Measurements from ENCODE around the gene GATA2. TPM values are rescaled to one million over a fixed set of nuclear protein-coding genes. Genes with fewer than 3 reads are reported as not detected.

Gene GATA2
- total RNA-seq, 2 donors from 2014 or later: 2.9 to 4.1 TPM

DNA sequence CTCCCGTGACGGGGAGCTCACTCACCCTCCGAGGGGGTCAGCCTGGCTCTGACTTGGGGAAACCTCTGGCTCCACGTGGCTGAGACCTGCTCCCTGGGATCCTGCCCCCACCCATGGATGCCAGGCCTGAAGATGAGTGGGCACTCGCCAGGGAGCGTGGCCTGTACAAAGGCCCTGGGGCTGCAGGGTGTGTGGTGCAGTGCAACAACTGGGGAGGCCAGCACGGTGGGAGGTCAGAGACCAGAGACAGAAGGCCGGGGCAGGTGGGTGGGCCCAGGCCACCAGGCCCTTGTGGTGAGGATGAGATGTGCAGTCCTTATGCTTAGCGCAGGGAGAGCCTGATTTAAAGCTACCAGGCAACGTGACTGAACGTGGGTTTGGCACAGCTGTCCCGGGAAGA lies 31.3 kb downstream of the GATA2 start:
- Mint-ChIP-seq H3K4me3 (no peak overlapping the region), H3K9me3 (no peaks in the 10 kb centered on the region), H3K27ac (no peak overlapping the region), H3K36me3 (ENCODE audit: insufficient read depth in 2 of 2) (no peaks in the 10 kb centered on the region), H3K4me1 (ENCODE audit: low read depth) (peaks cover 1% of the 10 kb centered on the region), H3K27me3 (ENCODE audit: low read depth) (peaks cover 15% of the 10 kb centered on the region)
- no peak for DNase-seq
- ATAC-seq (replicated peaks in 1 of 2): no peak

DNA sequence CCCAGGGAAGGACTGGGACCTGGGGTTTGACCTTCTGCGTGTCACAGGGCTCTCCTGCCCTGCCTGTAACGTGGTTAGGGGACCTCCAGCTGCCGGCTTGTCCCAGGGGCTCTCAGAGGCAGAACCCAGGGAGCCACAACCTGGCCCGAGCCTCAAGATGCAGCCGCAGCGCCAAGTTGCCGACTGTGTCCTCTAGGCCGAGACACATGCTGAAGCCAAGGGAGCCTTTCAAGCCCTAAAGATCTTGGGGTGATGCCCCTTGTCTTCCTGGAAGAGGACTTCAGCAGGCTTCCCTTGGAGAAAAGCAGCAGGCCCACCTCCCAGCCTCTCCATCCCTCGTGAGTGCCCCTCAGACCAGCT lies 33.6 kb downstream of the GATA2 start:
- no peaks in the 10 kb centered on the region for H3K9me3 Mint-ChIP-seq
- no peak for ATAC-seq (replicated peaks in 1 of 2)
- no peaks in the 10 kb centered on the region for H3K4me1 Mint-ChIP-seq (ENCODE audit: low read depth)
- H3K27me3 Mint-ChIP-seq (ENCODE audit: low read depth): peaks cover 18% of the 10 kb centered on the region
- DNase-seq: no peak
- no peaks in the 10 kb centered on the region for H3K36me3 Mint-ChIP-seq (ENCODE audit: insufficient read depth in 2 of 2)
- no peak overlapping the region for H3K27ac Mint-ChIP-seq
- H3K4me3 Mint-ChIP-seq: no peak overlapping the region

DNA sequence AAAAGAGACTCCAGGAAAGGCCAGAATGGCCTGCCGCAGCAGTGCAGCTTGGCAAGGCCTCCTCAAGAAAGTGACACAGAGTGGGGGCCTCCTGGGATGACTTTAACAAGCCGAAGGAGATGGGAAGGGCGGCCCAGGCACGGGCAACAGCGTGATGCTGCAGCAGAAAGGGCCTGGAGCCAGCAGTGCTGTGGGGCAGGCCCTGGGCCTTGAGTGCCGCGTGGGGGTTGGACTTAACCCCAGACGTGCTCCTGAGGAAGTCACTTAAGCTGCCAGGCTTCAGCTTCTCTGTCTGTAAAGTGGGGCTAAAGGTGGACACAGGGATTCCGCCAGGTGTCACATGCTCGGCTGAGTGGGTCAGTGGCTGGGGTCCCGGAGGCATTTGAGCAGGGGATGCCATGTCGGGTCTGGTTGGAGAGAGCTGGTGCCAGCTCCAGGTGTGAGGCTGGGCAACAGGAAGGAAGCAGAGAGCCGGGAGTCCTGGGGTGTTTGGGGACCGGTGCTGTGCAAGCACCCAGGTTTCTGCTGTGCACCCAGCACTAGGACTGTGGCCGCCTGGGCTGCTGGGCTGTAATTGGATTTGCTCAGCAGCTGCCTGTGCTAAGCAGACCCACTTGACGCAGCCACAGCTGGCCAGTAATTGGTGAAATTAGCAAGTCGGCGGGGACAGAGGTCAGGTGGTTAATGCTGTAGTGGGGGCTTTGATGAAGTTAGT lies 34.1 kb downstream of the GATA2 start:
- ATAC-seq (replicated peaks in 1 of 2) (no peak), DNase-seq (no peak)
- no peaks in the 10 kb centered on the region for H3K9me3 Mint-ChIP-seq
- peaks cover 24% of the 10 kb centered on the region for H3K27me3 Mint-ChIP-seq (ENCODE audit: low read depth)
- no peaks in the 10 kb centered on the region for H3K4me1 Mint-ChIP-seq (ENCODE audit: low read depth)
- no peak overlapping the region for H3K27ac Mint-ChIP-seq
- no peaks in the 10 kb centered on the region for H3K36me3 Mint-ChIP-seq (ENCODE audit: insufficient read depth in 2 of 2)
- H3K4me3 Mint-ChIP-seq: no peak overlapping the region

DNA sequence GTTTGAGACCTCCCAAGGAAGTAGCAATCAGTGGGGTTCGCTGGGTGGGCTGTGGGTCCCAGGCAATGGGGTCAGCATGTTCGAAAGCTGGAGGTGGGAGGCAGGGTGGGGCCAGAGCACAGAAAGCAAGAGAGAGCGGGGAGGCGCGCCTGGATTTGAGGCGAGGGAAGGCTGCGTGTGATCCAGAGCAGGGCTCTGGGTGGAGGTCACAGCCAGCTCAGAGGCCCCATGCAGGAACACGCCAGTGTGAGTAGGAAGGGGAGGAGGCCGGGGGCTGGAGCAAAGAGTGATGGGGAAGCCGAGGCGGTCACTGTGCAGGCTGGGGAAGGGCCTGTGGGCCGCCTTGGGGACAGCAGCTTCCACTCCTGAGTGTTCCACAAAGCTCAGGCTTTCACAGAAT lies 35.1 kb downstream of the GATA2 start:
- Mint-ChIP-seq H3K36me3 (ENCODE audit: insufficient read depth in 2 of 2) (no peaks in the 10 kb centered on the region), H3K4me3 (no peak overlapping the region), H3K4me1 (ENCODE audit: low read depth) (no peaks in the 10 kb centered on the region), H3K27me3 (ENCODE audit: low read depth) (peaks cover 27% of the 10 kb centered on the region), H3K27ac (no peak overlapping the region), H3K9me3 (no peaks in the 10 kb centered on the region)
- no peak for DNase-seq
- ATAC-seq (replicated peaks in 1 of 2): no peak

DNA sequence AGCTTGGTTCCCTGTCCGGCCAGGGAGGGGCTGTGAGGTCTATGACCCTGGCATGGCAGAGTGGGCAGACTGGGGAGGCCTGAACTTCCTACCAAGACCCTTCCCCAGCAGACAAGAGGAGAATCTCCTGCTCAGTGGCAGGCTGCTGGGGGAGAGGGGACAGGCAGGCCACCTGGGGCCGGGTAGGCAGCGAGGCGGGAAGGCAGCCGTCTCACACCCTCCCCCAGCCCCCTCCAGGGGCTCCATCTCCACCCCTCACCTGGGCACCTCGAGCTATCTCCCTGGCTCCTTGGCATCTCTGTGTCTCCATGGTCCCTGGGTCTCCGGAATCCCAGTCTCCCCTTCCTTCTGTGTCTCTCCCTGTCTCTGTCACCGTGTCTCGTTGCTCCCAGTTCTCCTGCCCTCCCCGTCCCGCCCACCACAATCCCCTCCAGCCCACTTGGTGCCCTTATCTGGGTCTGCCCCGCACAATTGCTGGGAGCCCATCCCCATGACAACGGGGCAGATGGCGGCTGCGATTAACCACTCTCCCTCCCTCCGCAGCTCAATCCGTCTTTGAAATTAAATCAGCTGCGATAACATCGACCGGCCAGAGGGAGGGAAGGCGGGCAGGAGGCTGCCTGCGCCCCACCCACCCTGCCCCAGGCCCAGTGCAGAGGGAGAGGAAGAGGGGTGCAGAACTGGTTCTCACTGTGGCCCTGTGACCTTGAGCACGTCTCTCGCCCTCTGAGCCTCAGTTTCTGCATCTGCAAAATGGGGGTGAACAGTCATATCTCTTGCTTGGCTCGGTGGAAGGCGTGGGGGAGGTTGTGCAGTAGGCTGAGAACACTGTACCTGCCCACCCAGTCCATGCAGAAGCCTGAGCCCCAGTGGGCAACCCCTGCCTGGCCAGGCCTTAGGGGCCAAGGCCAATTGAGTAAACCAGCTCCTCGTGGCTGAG lies 36.0 kb downstream of the GATA2 start:
- Mint-ChIP-seq H3K27ac (no peak overlapping the region), H3K36me3 (ENCODE audit: insufficient read depth in 2 of 2) (no peaks in the 10 kb centered on the region), H3K4me3 (no peak overlapping the region), H3K4me1 (ENCODE audit: low read depth) (no peaks in the 10 kb centered on the region), H3K9me3 (no peaks in the 10 kb centered on the region), H3K27me3 (ENCODE audit: low read depth) (peaks cover 27% of the 10 kb centered on the region)
- no peak for ATAC-seq (replicated peaks in 1 of 2)
- DNase-seq: no peak

DNA sequence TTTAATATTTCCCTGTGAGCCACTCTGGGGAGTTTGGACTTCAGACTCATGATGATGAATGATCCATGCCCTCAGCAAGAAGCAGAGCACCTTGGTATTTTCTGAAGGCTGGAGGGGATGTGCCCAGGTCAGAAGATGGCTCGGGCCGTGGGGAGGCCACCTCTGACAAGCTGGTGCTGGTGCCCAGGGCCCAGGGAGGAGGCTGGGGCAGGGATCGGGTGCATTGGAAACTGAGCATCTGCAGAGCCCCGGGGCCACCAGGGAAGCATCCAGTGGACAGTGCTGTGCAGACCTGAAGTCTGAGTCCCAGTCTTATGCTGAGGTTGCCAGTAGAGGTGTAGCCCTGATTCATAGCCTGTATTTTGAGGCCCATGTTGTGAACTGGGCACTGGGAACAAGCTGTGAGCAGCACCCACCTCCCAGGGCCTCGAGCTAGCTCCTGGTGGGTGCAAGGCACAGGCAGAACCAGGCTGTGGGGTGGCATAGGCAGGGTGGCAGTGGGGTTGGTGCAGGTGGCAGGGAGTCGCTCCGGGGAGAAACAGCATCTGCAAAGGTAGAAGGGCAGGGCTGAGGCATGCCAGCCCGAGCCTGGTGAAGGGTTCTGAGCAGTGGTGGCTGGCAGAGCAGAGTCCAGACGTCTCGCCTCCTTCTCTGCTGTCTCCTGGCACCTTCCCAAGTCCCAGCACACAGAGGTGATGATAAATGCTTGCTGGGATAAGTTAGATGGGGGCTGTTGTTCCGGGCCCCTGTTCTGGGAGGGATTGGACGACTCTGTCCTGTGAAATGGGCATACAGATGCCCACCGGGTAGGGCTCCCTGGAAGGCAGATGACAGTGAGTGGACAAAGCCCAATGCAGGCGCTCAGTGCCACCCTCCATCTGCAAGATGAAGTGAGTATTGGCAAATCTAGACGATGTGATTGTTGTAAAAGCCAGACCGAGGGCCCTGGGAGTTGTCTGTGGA lies 36.9 kb downstream of the GATA2 start:
- peaks cover 2 to 5% of the 10 kb centered on the region in 2 donors for H3K36me3 Mint-ChIP-seq (ENCODE audit: insufficient read depth in 2 of 2)
- peaks cover 1% of the 10 kb centered on the region for H3K4me1 Mint-ChIP-seq (ENCODE audit: low read depth)
- peaks cover 2 to 3% of the 10 kb centered on the region in 2 donors for H3K9me3 Mint-ChIP-seq
- H3K27ac Mint-ChIP-seq: no peak overlapping the region
- no peak overlapping the region for H3K4me3 Mint-ChIP-seq
- DNase-seq (no peak), ATAC-seq (replicated peaks in 1 of 2) (peak in 1 of 2 donors; percentile 21)
- peaks cover 31% of the 10 kb centered on the region for H3K27me3 Mint-ChIP-seq (ENCODE audit: low read depth)

DNA sequence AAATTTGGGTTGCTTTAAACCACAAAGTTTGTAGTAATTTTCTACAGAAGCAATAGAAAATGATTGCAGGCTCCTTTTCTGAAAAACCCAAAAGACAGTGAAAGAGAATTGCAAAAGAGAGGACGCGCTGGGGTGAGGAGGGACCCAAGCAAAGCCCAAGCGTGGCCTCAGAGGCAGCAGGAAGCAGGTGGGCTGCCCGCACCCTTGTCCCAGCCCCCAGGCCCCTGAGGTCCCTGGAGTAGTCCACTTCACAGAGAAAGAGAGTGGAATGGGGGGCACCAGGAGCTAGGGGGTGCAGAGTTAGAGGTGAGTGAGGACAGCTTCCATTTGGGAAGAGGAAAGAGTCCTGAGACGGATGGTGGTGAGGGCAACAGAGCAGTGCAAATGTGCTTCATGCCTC lies 37.9 kb downstream of the GATA2 start:
- Mint-ChIP-seq H3K4me3 (no peak overlapping the region), H3K36me3 (ENCODE audit: insufficient read depth in 2 of 2) (peaks cover 7 to 11% of the 10 kb centered on the region in 2 donors), H3K4me1 (ENCODE audit: low read depth) (peaks cover 11% of the 10 kb centered on the region), H3K27me3 (ENCODE audit: low read depth) (peaks cover 31% of the 10 kb centered on the region), H3K9me3 (peaks cover 6 to 11% of the 10 kb centered on the region in 2 donors), H3K27ac (no peak overlapping the region)
- ATAC-seq (replicated peaks in 1 of 2): no peak
- no peak for DNase-seq

DNA sequence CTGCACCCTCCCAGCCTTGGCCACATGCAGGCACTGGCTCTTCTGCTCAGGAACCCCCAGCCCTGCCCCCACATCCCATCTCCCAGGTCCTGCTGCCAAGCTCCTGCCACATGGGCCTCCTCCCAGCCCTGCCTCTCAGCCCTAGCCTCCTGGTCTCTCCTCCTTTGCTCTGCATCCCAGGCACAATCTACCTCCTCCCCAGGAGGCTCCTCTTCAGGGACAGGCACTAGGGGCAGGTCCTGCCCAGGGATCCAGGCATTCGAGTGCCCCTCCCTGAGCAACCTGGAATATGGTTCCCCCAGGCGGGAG lies 38.7 kb downstream of the GATA2 start:
- peaks cover 9 to 11% of the 10 kb centered on the region in 2 donors for H3K36me3 Mint-ChIP-seq (ENCODE audit: insufficient read depth in 2 of 2)
- ATAC-seq (replicated peaks in 1 of 2): no peak
- H3K27ac Mint-ChIP-seq: no peak overlapping the region
- no peak for DNase-seq
- H3K27me3 Mint-ChIP-seq (ENCODE audit: low read depth): peaks cover 31% of the 10 kb centered on the region
- peaks cover 19% of the 10 kb centered on the region for H3K4me1 Mint-ChIP-seq (ENCODE audit: low read depth)
- H3K4me3 Mint-ChIP-seq: no peak overlapping the region
- H3K9me3 Mint-ChIP-seq: peaks cover 8 to 12% of the 10 kb centered on the region in 2 donors

DNA sequence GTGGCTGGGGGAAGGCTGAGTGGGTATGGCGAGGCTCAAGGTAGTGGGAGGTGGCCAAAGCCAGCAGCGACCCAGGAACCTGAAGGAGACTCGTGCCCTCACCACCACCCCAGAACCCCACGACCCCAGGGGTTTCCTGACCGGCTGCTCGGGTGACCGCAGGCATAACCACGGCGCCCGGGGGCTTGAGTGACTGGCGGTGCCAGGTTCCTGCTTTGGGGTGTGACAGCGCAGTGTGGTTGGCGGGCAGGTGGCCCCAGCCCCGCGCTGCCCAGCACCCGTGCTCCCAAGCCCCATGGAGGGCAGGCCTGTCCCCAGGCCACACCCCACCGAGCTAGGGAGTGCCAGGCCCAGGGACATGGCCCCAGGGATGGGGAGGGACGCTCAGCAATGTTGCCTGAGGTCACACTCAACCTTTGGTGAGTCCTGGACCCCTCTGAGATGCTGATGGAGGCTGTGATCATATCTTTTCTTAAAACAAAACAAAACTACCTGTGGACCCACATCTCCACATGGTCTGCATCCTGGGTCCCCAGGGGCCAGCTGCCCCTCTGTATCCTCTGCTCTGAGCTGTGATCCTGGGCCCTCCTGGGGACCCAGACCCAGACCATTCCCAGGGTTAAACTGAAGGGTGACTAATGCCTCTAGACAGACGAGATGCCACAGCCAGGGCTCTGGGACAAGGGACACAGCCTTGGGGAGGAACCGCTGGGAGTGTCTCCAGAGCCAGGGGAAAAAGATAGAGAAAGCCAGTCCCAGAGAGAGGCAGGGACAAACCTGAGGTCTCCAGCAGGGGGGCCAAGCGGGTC lies 39.3 kb downstream of the GATA2 start:
- no peak for DNase-seq
- H3K9me3 Mint-ChIP-seq: peaks cover 10 to 15% of the 10 kb centered on the region in 2 donors
- no peak overlapping the region for H3K4me3 Mint-ChIP-seq
- no peak overlapping the region for H3K27ac Mint-ChIP-seq
- H3K27me3 Mint-ChIP-seq (ENCODE audit: low read depth): peaks cover 31% of the 10 kb centered on the region
- H3K4me1 Mint-ChIP-seq (ENCODE audit: low read depth): peaks cover 25% of the 10 kb centered on the region
- ATAC-seq (replicated peaks in 1 of 2): no peak
- peaks cover 10 to 14% of the 10 kb centered on the region in 2 donors for H3K36me3 Mint-ChIP-seq (ENCODE audit: insufficient read depth in 2 of 2)

DNA sequence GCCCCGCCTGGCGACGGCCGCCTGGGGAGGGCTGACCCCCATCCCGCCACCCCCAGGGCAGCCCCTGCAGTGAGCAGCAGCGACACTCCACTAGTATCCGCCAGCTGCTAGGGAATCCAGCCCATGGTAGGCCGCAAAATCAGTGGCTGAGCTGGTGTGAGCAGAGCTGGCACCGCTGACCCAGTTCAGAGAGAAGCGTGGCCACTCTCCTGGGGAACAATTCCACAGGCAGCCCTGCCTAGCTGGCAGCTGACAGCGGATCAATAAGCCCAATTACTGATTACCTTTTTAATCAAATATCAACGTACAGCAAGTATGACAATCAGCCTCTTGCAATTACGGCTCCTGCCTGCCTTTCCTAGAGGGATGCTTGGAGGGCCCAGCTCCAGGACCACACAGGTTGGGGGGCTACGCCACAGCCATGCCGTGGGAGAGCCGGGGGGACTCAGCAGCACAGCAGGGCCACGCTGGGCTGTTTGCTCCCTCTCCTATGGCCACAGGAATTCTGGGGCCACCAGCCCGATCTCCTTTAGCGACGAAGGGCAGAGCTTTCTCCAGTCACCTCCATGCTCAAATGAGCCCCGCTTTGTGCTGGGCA lies 40.2 kb downstream of the GATA2 start:
- H3K27ac Mint-ChIP-seq: no peak overlapping the region
- peaks cover 14 to 19% of the 10 kb centered on the region in 2 donors for H3K9me3 Mint-ChIP-seq
- peaks cover 14 to 19% of the 10 kb centered on the region in 2 donors for H3K36me3 Mint-ChIP-seq (ENCODE audit: insufficient read depth in 2 of 2)
- DNase-seq (no peak), ATAC-seq (replicated peaks in 1 of 2) (no peak)
- H3K4me3 Mint-ChIP-seq: no peak overlapping the region
- peaks cover 34% of the 10 kb centered on the region for H3K4me1 Mint-ChIP-seq (ENCODE audit: low read depth)
- peaks cover 31% of the 10 kb centered on the region for H3K27me3 Mint-ChIP-seq (ENCODE audit: low read depth)

DNA sequence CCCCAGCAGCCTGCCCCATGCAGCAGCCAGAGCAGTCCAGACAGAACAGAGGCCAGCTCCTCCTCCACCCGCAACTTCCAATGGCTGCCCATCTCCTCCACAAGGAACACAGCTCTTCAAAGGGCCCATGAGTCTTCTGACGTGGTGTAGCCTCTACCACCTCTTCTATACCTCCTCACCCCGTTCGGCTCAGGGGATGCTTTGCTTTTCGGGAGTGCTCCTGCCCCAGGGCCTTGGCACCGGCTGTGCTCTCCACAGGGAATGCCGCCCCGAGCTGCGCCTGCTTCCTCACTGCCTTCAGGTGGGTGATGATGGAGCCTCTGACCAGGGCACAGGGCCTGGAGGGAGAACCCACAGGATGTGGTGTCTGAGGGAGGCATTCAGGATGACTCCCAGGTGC lies 40.9 kb downstream of the GATA2 start:
- Mint-ChIP-seq H3K4me3 (no peak overlapping the region), H3K27me3 (ENCODE audit: low read depth) (peaks cover 31% of the 10 kb centered on the region), H3K9me3 (peaks cover 17 to 24% of the 10 kb centered on the region in 2 donors), H3K27ac (no peak overlapping the region), H3K36me3 (ENCODE audit: insufficient read depth in 2 of 2) (peaks cover 21 to 22% of the 10 kb centered on the region in 2 donors), H3K4me1 (ENCODE audit: low read depth) (peaks cover 41% of the 10 kb centered on the region)
- DNase-seq (no peak), ATAC-seq (replicated peaks in 1 of 2) (no peak)

DNA sequence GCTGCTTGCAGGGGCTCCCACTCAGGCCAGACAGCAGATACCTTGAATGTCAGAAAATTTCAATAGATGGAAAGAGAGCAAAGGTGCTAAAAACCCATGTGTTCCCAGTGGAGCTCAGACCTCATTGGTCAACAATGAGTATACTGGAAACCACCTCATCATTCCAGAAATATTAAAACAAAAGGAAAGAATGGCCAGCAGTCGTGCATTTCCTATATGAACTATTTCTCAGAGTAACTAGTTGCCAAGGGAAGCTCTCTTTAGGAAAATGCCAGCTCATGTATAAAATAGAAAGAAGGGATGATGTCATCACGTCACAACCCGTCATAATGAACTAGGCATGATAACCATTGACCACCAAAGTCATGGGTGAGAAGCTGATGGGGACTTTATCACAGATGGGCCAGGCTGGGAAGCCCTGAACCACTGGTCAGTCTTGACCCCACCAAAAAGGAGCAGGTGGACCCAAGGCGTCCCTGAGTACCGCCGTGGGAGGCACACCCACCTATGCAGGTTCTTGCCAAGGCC lies 43.8 kb downstream of the GATA2 start:
- peaks cover 10% of the 10 kb centered on the region for H3K27me3 Mint-ChIP-seq (ENCODE audit: low read depth)
- DNase-seq (no peak), ATAC-seq (replicated peaks in 1 of 2) (no peak)
- H3K4me3 Mint-ChIP-seq: peak overlapping the region; percentile 43 to 78
- peak overlapping the region; percentile 43 for H3K27ac Mint-ChIP-seq
- peaks cover 31 to 37% of the 10 kb centered on the region in 2 donors for H3K36me3 Mint-ChIP-seq (ENCODE audit: insufficient read depth in 2 of 2)
- H3K4me1 Mint-ChIP-seq (ENCODE audit: low read depth): peaks cover 57% of the 10 kb centered on the region
- peaks cover 29 to 42% of the 10 kb centered on the region in 2 donors for H3K9me3 Mint-ChIP-seq

Data from activated T-cell treated with anti-CD3 and anti-CD28 coated beads, Interleukin-2, amount 50 U/mL, for 72 hours (primary cell).